ENCODE data around the gene RABGAP1L. TPM values are rescaled to one million over a fixed set of nuclear protein-coding genes. Genes with fewer than 3 reads are reported as not detected.

RABGAP1L gene
- polyA plus RNA-seq, 3 donors, result 35.2 to 75.3 (median 63.3) TPM

DNA sequence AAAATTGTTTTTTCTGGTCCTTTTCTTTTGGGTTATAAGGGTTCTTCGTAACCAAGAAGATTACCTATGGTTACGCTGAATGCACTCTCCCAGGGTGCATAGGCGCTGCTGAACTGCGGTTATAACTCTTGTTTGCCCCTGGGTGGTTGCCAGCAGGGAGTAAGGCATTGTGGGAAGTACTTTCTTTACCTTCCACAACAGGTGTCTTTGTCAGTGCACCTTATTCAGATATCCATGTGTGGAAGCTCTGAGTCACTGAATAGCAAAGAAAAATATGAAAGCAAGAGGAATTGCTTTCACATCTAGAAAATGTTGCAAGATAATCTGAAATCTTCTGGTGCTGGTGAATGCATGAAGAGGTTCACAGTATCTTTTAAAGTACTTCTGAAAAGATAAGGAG lies 716.0 kb downstream of the RABGAP1L start:
- H3K4me3 Mint-ChIP-seq, result peak overlapping the region; percentile 79 to 98
- H2AFZ ChIP-seq (ENCODE audit: insufficient read depth, low read depth, low read length, poor library complexity, severe bottlenecking), result no peak overlapping the region
- no CpG with 5 or more reads among the region's 4 CpGs for WGBS (ENCODE audit: insufficient coverage)
- TF ChIP-seq, protein P1, sequence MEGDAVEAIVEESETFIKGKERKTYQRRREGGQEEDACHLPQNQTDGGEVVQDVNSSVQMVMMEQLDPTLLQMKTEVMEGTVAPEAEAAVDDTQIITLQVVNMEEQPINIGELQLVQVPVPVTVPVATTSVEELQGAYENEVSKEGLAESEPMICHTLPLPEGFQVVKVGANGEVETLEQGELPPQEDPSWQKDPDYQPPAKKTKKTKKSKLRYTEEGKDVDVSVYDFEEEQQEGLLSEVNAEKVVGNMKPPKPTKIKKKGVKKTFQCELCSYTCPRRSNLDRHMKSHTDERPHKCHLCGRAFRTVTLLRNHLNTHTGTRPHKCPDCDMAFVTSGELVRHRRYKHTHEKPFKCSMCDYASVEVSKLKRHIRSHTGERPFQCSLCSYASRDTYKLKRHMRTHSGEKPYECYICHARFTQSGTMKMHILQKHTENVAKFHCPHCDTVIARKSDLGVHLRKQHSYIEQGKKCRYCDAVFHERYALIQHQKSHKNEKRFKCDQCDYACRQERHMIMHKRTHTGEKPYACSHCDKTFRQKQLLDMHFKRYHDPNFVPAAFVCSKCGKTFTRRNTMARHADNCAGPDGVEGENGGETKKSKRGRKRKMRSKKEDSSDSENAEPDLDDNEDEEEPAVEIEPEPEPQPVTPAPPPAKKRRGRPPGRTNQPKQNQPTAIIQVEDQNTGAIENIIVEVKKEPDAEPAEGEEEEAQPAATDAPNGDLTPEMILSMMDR (IDR thresholded peaks at IDR 0.05), result no peak
- H3K4me1 ChIP-seq (ENCODE audit: control insufficient read depth in 1 of 2, insufficient read depth in 2 of 2, low read length in 2 of 2), result peaks cover 9 to 10% of the 10 kb centered on the region in 2 donors
- H3K27ac ChIP-seq (ENCODE audit: low read depth in 1 of 2, low read length in 2 of 2), result no peak overlapping the region
- peaks cover 24% of the 10 kb centered on the region for H3K4me1 Mint-ChIP-seq
- peak overlapping the region; percentile 82 for H3K4me2 ChIP-seq (replicated peaks; ENCODE audit: extremely low read depth, low read length, poor library complexity, severe bottlenecking)
- H3K36me3 Mint-ChIP-seq, result peaks cover 2 to 6% of the 10 kb centered on the region in 2 donors
- H3K9me3 ChIP-seq (replicated peaks in 1 of 2; ENCODE audit: control insufficient read depth in 1 of 2, insufficient read depth in 1 of 2, low read length in 2 of 2), result no peaks in the 10 kb centered on the region
- no peaks in the 10 kb centered on the region for H3K36me3 ChIP-seq (replicated peaks in 1 of 2; ENCODE audit: control insufficient read depth in 1 of 2, insufficient read depth in 2 of 2, low read length in 2 of 2)
- H3K4me3 ChIP-seq (replicated peaks in 1 of 3; ENCODE audit: low read depth in 2 of 3, low read length in 3 of 3), result peak overlapping the region; percentile 57 to 99 (median 93)
- H3K27me3 ChIP-seq (ENCODE audit: control insufficient read depth in 2 of 2, insufficient read depth in 2 of 2, low read length in 2 of 2), result no peaks in the 10 kb centered on the region
- no peaks in the 10 kb centered on the region for H3K9me3 Mint-ChIP-seq
- H3K27me3 Mint-ChIP-seq (ENCODE audit: low read depth in 3 of 3), result peaks cover 0 to 2% (median 2%) of the 10 kb centered on the region in 3 donors
- peak overlapping the region in 1 of 7 donors; percentile 19 for H3K27ac Mint-ChIP-seq
- intact Hi-C loops (cut with micrococcal nuclease), result no loop called here
- no peaks in the 10 kb centered on the region for H3K79me2 ChIP-seq (ENCODE audit: insufficient read depth, low read length)
- no peak for DNase-seq
- no peak overlapping the region for H3K9ac ChIP-seq (ENCODE audit: insufficient read depth, low read length, poor library complexity, severe bottlenecking)
- no peaks in the 10 kb centered on the region for H4K20me1 ChIP-seq (ENCODE audit: insufficient read depth, low read length)

DNA sequence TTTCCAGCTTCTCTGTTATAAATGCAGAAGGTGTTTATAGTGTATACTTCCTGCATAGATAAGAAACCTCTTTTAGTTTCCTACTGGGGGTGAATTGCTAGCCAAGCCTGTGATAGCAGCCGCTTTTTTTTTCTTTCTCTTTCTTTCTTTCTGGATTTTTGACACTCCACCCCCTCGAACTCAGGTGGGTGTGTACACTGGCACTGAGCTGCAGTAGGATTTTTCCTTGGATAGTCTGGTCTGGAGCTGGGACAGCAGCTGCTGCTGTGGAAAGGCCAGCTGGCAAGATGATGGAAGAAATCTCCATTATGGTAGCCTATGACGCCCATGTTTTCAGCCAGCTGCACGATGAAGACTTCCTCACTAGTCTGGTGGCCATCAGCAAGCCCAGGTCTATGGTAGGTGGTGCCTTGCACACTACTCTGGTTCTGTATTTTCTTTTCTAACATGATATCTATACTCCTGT lies 717.9 kb downstream of the RABGAP1L start:
- no peak overlapping the region for H3K9ac ChIP-seq (ENCODE audit: insufficient read depth, low read length, poor library complexity, severe bottlenecking)
- Mint-ChIP-seq H3K27ac (peak overlapping the region in 3 of 7 donors; percentile 11 to 53 (median 31)), H3K9me3 (no peaks in the 10 kb centered on the region), H3K4me1 (peaks cover 29% of the 10 kb centered on the region), H3K27me3 (ENCODE audit: low read depth in 3 of 3) (peaks cover 0 to 2% (median 2%) of the 10 kb centered on the region in 3 donors), H3K36me3 (peaks cover 2 to 9% of the 10 kb centered on the region in 2 donors), H3K4me3 (peak overlapping the region in 1 of 2 donors; percentile 69)
- TF ChIP-seq, protein P1 (IDR thresholded peaks at IDR 0.05), result no peak
- no CpG with 5 or more reads among the region's 4 CpGs for WGBS (ENCODE audit: insufficient coverage)
- intact Hi-C loops (cut with micrococcal nuclease), result no loop called here
- no peak overlapping the region for H3K4me3 ChIP-seq (replicated peaks in 1 of 3; ENCODE audit: low read depth in 2 of 3, low read length in 3 of 3)
- H4K20me1 ChIP-seq (ENCODE audit: insufficient read depth, low read length), result no peaks in the 10 kb centered on the region
- no peak for DNase-seq
- no peak overlapping the region for H2AFZ ChIP-seq (ENCODE audit: insufficient read depth, low read depth, low read length, poor library complexity, severe bottlenecking)
- no peak overlapping the region for H3K4me2 ChIP-seq (replicated peaks; ENCODE audit: extremely low read depth, low read length, poor library complexity, severe bottlenecking)
- H3K27ac ChIP-seq (ENCODE audit: low read depth in 1 of 2, low read length in 2 of 2), result no peak overlapping the region
- no peaks in the 10 kb centered on the region for H3K9me3 ChIP-seq (replicated peaks in 1 of 2; ENCODE audit: control insufficient read depth in 1 of 2, insufficient read depth in 1 of 2, low read length in 2 of 2)
- no peaks in the 10 kb centered on the region for H3K36me3 ChIP-seq (replicated peaks in 1 of 2; ENCODE audit: control insufficient read depth in 1 of 2, insufficient read depth in 2 of 2, low read length in 2 of 2)
- H3K27me3 ChIP-seq (ENCODE audit: control insufficient read depth in 2 of 2, insufficient read depth in 2 of 2, low read length in 2 of 2), result no peaks in the 10 kb centered on the region
- H3K4me1 ChIP-seq (ENCODE audit: control insufficient read depth in 1 of 2, insufficient read depth in 2 of 2, low read length in 2 of 2), result peaks cover 9 to 14% of the 10 kb centered on the region in 2 donors
- no peaks in the 10 kb centered on the region for H3K79me2 ChIP-seq (ENCODE audit: insufficient read depth, low read length)

All from CD14-positive monocyte (primary cell).